Measurements from ENCODE around the gene CHRNB1. TPM values are rescaled to one million over a fixed set of nuclear protein-coding genes. Genes with fewer than 3 reads are reported as not detected.
A peak's percentile ranks its signal among the peaks of the same experiment; 100 is the strongest.

Gene CHRNB1
- total and polyA plus RNA-seq, 2 donors (not counting 1 experiment from before 2014, with no cell fraction given), result 6.2 to 7.2 TPM

- H3K9me3 Mint-ChIP-seq (ENCODE audit: insufficient read depth), result no peaks in the 10 kb centered on the region
- Histone ChIP-seq H3K4me3 (ENCODE audit: control extremely low read depth in 1 of 5, extremely low read depth in 1 of 5, insufficient read depth in 1 of 5, low read depth in 2 of 5, low read length in 4 of 5) (peak overlapping the region in 2 of 5 experiments; percentile 31 to 43), H3K9ac (ENCODE audit: low read length) (peak overlapping the region; percentile 48), H3K79me2 (ENCODE audit: control insufficient read depth, insufficient read depth, low read length) (peaks cover 27% of the 10 kb centered on the region), H4K20me1 (ENCODE audit: control insufficient read depth, insufficient read depth, low read length, poor library complexity, severe bottlenecking) (peaks cover 49% of the 10 kb centered on the region), H2AFZ (ENCODE audit: insufficient read depth, low read depth, low read length, poor library complexity, severe bottlenecking) (no peak overlapping the region), H3K4me1 (ENCODE audit: control insufficient read depth in 2 of 2, insufficient read depth in 2 of 2, low read length in 2 of 2) (peaks cover 51 to 53% of the 10 kb centered on the region in 2 donors), H3K36me3 (replicated peaks in 1 of 2; ENCODE audit: control extremely low read depth in 1 of 2, control insufficient read depth in 1 of 2, extremely low read depth in 1 of 2, insufficient read depth in 2 of 2, low read length in 1 of 2) (no peaks in the 10 kb centered on the region), H3K9me3 (ENCODE audit: control extremely low read depth in 1 of 3, control insufficient read depth in 2 of 3, insufficient read depth in 1 of 3, low read length in 2 of 3) (peaks cover 0 to 34% (median 0%) of the 10 kb centered on the region in 3 donors), H3K27ac (ENCODE audit: low read length in 2 of 2) (no peak overlapping the region), H3K27me3 (replicated peaks in 1 of 4; ENCODE audit: control extremely low read depth in 1 of 4, control insufficient read depth in 3 of 4, insufficient read depth in 4 of 4, low read length in 3 of 4) (peaks cover 0 to 59% (median 34%) of the 10 kb centered on the region in 4 experiments), H3K4me2 (replicated peaks; ENCODE audit: low read depth, low read length, poor library complexity, severe bottlenecking) (peak overlapping the region; percentile 93)
- ChIA-PET CTCF (interaction anchor here (0.8 to 4.2 kb wide), 9 partner anchors 16 to 234 kb away, joined by 3 to 43 read pairs (median 5); partner anchors contain the start of genes SLC35G6 and TMEM95), POLR2A (interaction anchor here (0.6 kb wide), 1 partner anchor 17 kb away, joined by 10 read pairs; no protein-coding TSS in a partner anchor)
- ATAC-seq (ENCODE audit: low read depth) (no peak), DNase-seq (no peak)
- no peak for TF ChIP-seq CTCF (IDR thresholded peaks at IDR 0.05)
- no peak for TF ChIP-seq EZH2 (IDR thresholded peaks at IDR 0.05; ENCODE audit: borderline replicate concordance, insufficient read depth, low read depth, low read length, poor library complexity, severe bottlenecking)
- peaks cover 48% of the 10 kb centered on the region for H3K4me1 Mint-ChIP-seq
- peak overlapping the region; percentile 61 for H3K27ac Mint-ChIP-seq
- H3K4me3 Mint-ChIP-seq, result peak overlapping the region; percentile 84
- intact Hi-C loops (cut with micrococcal nuclease), result loop anchor here (5.0 kb wide), 2 partner anchors 402 to 1952 kb away; partner anchors contain the start of genes DERL2, MIS12 and SLC16A13
- peaks cover 51% of the 10 kb centered on the region for H3K27me3 Mint-ChIP-seq
- WGBS (ENCODE audit: insufficient coverage), result 48% methylated on average over 6 of the region's 11 CpGs
Measured at GRCh38 chr17:7438656-7439460, 6.0 kb upstream of the CHRNB1 start.
